Measurements from ENCODE around the gene RINL.
"Not testable (repeated sequence)": the region's sequence is repeated elsewhere in the genome, so short reads cannot be mapped to it uniquely, and the experiment has no call there.

Gene RINL

GRCh38 chr19:38868551-38868950, 9.5 kb downstream of the RINL start:
- Histone ChIP-seq H3K27ac (no peak overlapping the region), H3K36me3 (no peaks in the 10 kb centered on the region), H3K4me3 (ENCODE audit: low read depth, low read length) (no peak overlapping the region), H3K9me3 (ENCODE audit: severe bottlenecking) (no peaks in the 10 kb centered on the region), H3K27me3 (ENCODE audit: insufficient read depth, low read depth, severe bottlenecking) (no peaks in the 10 kb centered on the region)
- no peak for TF ChIP-seq CTCF (IDR thresholded peaks at IDR 0.05; ENCODE audit: low read depth, low read length)
- DNase-seq = no peak

- no peaks in the 10 kb centered on the region for H3K36me3 ChIP-seq
- DNase-seq = no peak
- no peak overlapping the region for H3K27ac ChIP-seq
- H3K4me3 ChIP-seq (ENCODE audit: low read depth, low read length) = no peak overlapping the region
- TF ChIP-seq CTCF (IDR thresholded peaks at IDR 0.05; ENCODE audit: low read depth, low read length) = no peak
- H3K27me3 ChIP-seq (ENCODE audit: insufficient read depth, low read depth, severe bottlenecking) = no peaks in the 10 kb centered on the region
- H3K9me3 ChIP-seq (ENCODE audit: severe bottlenecking) = no peaks in the 10 kb centered on the region
These were observed 10.8 kb downstream of the RINL start for GRCh38 chr19:38867171-38867780.

DNA sequence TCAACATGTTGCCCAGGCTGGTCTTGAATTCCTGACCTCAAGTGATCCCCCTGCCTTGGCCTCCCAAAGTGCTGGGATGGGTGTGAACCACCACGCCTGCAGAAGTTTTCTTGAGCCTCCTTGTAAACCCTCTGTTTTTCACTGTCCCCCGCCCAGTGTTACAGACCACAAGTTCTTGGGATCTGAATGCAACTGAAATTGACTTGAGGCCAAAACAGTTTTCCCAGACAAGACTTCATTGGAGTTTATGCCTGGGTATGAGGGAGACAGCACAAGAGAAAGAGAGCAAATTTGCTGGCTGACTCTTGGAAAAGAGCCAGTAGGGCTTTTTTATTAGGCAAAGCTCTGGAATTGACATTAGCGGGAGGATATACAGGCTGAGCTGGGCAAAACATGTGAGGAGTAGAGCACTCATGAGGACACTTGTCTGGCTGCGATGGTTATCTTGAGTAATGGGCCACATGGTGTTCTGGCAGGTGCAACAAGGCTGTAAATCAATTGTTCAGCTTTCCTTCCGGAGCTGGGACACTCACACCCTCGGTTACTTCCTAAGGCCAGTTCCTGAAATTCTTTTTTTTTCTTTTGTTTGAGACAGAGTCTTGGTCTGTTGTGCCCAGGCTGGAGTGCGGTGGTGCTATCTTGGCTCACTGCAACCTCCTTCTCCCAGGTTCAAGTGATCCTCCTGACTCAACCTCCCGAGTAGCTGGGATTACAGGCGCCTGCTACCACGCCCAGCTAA, 15.6 kb downstream of the RINL start:
- Histone ChIP-seq H3K27me3 (ENCODE audit: insufficient read depth, low read depth, severe bottlenecking) (no peaks in the 10 kb centered on the region), H3K36me3 (no peaks in the 10 kb centered on the region), H3K4me3 (ENCODE audit: low read depth, low read length) (no peak overlapping the region), H3K27ac (no peak overlapping the region), H3K9me3 (ENCODE audit: severe bottlenecking) (no peaks in the 10 kb centered on the region)
- no peak for DNase-seq
- TF ChIP-seq CTCF (IDR thresholded peaks at IDR 0.05; ENCODE audit: low read depth, low read length) = no peak

GRCh38 chr19:38861368-38861767, 16.7 kb downstream of the RINL start:
- Histone ChIP-seq H3K9me3 (ENCODE audit: severe bottlenecking) (no peaks in the 10 kb centered on the region), H3K27me3 (ENCODE audit: insufficient read depth, low read depth, severe bottlenecking) (no peaks in the 10 kb centered on the region), H3K27ac (no peak overlapping the region), H3K4me3 (ENCODE audit: low read depth, low read length) (no peak overlapping the region), H3K36me3 (no peaks in the 10 kb centered on the region)
- no peak for TF ChIP-seq CTCF (IDR thresholded peaks at IDR 0.05; ENCODE audit: low read depth, low read length)
- no peak for DNase-seq

DNA sequence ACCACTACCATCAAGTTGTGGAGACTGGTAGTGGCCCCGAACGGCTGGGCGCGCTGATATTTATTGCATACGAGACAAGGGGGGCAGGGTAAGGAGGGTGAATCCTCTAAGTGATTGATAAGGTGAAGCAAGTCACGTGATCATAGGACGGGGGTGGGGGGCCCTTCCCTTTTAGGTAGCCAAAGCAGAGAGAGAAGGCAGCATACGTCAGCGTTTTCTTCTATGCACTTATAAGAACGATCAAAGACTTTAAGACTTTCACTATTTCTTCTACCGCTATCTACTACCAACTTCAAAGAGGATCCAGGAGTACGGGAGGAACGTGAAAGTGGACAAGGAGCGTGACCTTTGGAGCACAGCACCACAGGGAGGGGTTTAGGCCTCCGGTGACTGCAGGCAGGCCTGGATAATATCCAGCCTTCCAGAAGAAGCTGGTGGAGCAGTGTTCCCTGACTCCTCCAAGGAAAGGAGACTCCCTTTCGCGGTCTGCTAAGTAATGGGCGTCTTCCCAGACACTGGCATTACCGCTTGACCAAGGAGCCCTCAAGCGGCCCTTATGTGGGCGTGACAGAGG, 18.4 kb downstream of the RINL start:
- not testable (repeated sequence) for H3K4me3 ChIP-seq (ENCODE audit: low read depth, low read length); H3K27me3 ChIP-seq (ENCODE audit: insufficient read depth, low read depth, severe bottlenecking); H3K27ac ChIP-seq; H3K9me3 ChIP-seq (ENCODE audit: severe bottlenecking); H3K36me3 ChIP-seq; DNase-seq

DNA sequence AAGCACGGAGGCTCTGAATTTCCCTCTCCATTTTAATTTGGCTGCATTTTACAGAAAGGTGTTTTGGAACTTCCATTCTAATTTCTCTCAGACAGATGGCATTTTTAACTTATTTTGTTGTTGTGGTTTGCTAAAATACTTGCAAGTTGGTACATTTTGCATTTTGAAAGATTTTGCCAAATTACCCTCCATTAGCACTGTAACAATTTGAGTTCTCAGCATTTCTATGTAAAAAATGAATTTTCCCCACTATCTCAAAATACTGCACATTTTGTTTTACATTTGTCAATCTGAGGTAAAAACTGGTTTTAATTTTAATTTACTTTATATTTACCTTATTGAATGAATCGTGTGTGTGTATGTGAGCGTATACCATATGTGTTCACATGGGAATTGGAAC, 21.3 kb downstream of the RINL start:
- H3K27ac ChIP-seq = no peak overlapping the region
- no peak for DNase-seq
- TF ChIP-seq CTCF (IDR thresholded peaks at IDR 0.05; ENCODE audit: low read depth, low read length) = no peak

GRCh38 chr19:38855751-38856150, 22.3 kb downstream of the RINL start:
- H3K36me3 ChIP-seq; H3K9me3 ChIP-seq (ENCODE audit: severe bottlenecking); H3K27me3 ChIP-seq (ENCODE audit: insufficient read depth, low read depth, severe bottlenecking); H3K4me3 ChIP-seq (ENCODE audit: low read depth, low read length); DNase-seq; H3K27ac ChIP-seq: not testable (repeated sequence)

More for the DNA sequence above, 21.3 kb downstream of the RINL start:
- H3K36me3 ChIP-seq = no peaks in the 10 kb centered on the region
- no peak overlapping the region for H3K4me3 ChIP-seq (ENCODE audit: low read depth, low read length)
- H3K27me3 ChIP-seq (ENCODE audit: insufficient read depth, low read depth, severe bottlenecking) = no peaks in the 10 kb centered on the region
- no peaks in the 10 kb centered on the region for H3K9me3 ChIP-seq (ENCODE audit: severe bottlenecking)

DNA sequence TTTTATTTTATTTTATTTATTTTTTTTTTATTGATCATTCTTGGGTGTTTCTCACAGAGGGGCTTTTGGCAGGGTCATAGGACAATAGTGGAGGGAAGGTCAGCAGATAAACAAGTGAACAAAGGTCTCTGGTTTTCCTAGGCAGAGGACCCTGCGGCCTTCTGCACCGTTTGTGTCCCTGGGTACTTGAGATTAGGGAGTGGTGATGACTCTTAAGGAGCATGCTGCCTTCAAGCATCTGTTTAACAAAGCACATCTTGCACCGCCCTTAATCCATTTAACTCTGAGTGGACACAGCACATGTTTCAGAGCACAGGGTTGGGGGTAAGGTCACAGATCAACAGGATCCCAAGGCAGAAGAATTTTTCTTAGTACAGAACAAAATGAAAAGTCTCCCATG, 23.1 kb downstream of the RINL start:
- not testable (repeated sequence) for H3K4me3 ChIP-seq (ENCODE audit: low read depth, low read length); H3K9me3 ChIP-seq (ENCODE audit: severe bottlenecking); H3K36me3 ChIP-seq; H3K27me3 ChIP-seq (ENCODE audit: insufficient read depth, low read depth, severe bottlenecking)
- DNase-seq = peak; percentile 39
- peak overlapping the region; percentile 65 for H3K27ac ChIP-seq
